COR-L47 (cell line): ENCODE data around the gene AIG1.
"Not testable (repeated sequence)": the region's sequence is repeated elsewhere in the genome, so short reads cannot be mapped to it uniquely, and the experiment has no call there.

Source experiments
- DNase-seq: peaks from one replicate; lab custom pipeline; 2025; lab: John Stamatoyannopoulos, UW

Gene AIG1

GRCh38 chr6:143233554-143234285, 173.0 kb downstream of the AIG1 start:
- no peak for DNase-seq

GRCh38 chr6:143234734-143235133, 174.0 kb downstream of the AIG1 start:
- no peak for DNase-seq

GRCh38 chr6:143236151-143236798, 175.6 kb downstream of the AIG1 start:
- DNase-seq: no peak

- DNase-seq: no peak
Observed at GRCh38 chr6:143238306-143238705, 177.6 kb downstream of the AIG1 start.

GRCh38 chr6:143241111-143241510, 180.4 kb downstream of the AIG1 start:
- DNase-seq: no peak

- no peak for DNase-seq
Observed at GRCh38 chr6:143241911-143242310, 181.2 kb downstream of the AIG1 start.

GRCh38 chr6:143243786-143244185, 183.1 kb downstream of the AIG1 start:
- no peak for DNase-seq

GRCh38 chr6:143245656-143246055, 185.0 kb downstream of the AIG1 start:
- no peak for DNase-seq

- not testable (repeated sequence) for DNase-seq
Observed at GRCh38 chr6:143246166-143246775, 185.6 kb downstream of the AIG1 start.

- no peak for DNase-seq
Observed at GRCh38 chr6:143247586-143247985, 186.9 kb downstream of the AIG1 start.

GRCh38 chr6:143248359-143248758, 187.7 kb downstream of the AIG1 start:
- DNase-seq: no peak

GRCh38 chr6:143251288-143251687, 190.6 kb downstream of the AIG1 start:
- no peak for DNase-seq

GRCh38 chr6:143252961-143253360, 192.3 kb downstream of the AIG1 start:
- no peak for DNase-seq

GRCh38 chr6:143253586-143253985, 192.9 kb downstream of the AIG1 start:
- DNase-seq: no peak

- DNase-seq: no peak
Observed at GRCh38 chr6:143258945-143259344, 198.3 kb downstream of the AIG1 start.

GRCh38 chr6:143260857-143261256, 200.2 kb downstream of the AIG1 start:
- DNase-seq: no peak

GRCh38 chr6:143261899-143262436, 201.3 kb downstream of the AIG1 start:
- no peak for DNase-seq

- DNase-seq: no peak
Observed at GRCh38 chr6:143262859-143263258, 202.2 kb downstream of the AIG1 start.

GRCh38 chr6:143264379-143264778, 203.7 kb downstream of the AIG1 start:
- DNase-seq: peak; percentile 48

- no peak for DNase-seq
Observed at GRCh38 chr6:143264986-143265764, 204.5 kb downstream of the AIG1 start.

GRCh38 chr6:143267760-143268159, 207.1 kb downstream of the AIG1 start:
- no peak for DNase-seq

GRCh38 chr6:143268439-143268838, 207.8 kb downstream of the AIG1 start:
- DNase-seq: no peak
